ENCODE measurements around the gene LHPP. TPM values are rescaled to one million over a fixed set of nuclear protein-coding genes. Genes with fewer than 3 reads are reported as not detected.
A peak's percentile ranks its signal among the peaks of the same experiment; 100 is the strongest.

Gene LHPP
- total RNA-seq, 1 donor from 2014 or later, result 16.2 TPM

GRCh38 chr10:124644236-124644635 lies 182.6 kb downstream of the LHPP start:
- Histone ChIP-seq H3K4me3 (no peak overlapping the region), H3K27me3 (no peaks in the 10 kb centered on the region), H3K27ac (no peak overlapping the region), H3K36me3 (no peaks in the 10 kb centered on the region), H3K9me3 (no peaks in the 10 kb centered on the region), H3K4me1 (peaks cover 71% of the 10 kb centered on the region)
- ATAC-seq, result no peak
- TF ChIP-seq, protein P1, sequence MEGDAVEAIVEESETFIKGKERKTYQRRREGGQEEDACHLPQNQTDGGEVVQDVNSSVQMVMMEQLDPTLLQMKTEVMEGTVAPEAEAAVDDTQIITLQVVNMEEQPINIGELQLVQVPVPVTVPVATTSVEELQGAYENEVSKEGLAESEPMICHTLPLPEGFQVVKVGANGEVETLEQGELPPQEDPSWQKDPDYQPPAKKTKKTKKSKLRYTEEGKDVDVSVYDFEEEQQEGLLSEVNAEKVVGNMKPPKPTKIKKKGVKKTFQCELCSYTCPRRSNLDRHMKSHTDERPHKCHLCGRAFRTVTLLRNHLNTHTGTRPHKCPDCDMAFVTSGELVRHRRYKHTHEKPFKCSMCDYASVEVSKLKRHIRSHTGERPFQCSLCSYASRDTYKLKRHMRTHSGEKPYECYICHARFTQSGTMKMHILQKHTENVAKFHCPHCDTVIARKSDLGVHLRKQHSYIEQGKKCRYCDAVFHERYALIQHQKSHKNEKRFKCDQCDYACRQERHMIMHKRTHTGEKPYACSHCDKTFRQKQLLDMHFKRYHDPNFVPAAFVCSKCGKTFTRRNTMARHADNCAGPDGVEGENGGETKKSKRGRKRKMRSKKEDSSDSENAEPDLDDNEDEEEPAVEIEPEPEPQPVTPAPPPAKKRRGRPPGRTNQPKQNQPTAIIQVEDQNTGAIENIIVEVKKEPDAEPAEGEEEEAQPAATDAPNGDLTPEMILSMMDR (IDR thresholded peaks at IDR 0.05), result no peak
- intact Hi-C loops (cut with DNase I), result loop anchor here (10.0 kb wide), 1 partner anchor 91 kb away; no protein-coding TSS in a partner anchor
- no peak for DNase-seq

- Histone ChIP-seq H3K36me3 (no peaks in the 10 kb centered on the region), H3K27ac (peak overlapping the region; percentile 84), H3K27me3 (no peaks in the 10 kb centered on the region), H3K4me3 (no peak overlapping the region), H3K9me3 (no peaks in the 10 kb centered on the region), H3K4me1 (peaks cover 74% of the 10 kb centered on the region)
- DNase-seq, result no peak
- intact Hi-C loops (cut with DNase I), result loop anchor here (10.0 kb wide), 1 partner anchor 90 kb away; no protein-coding TSS in a partner anchor
- ATAC-seq, result no peak
- TF ChIP-seq, protein P1 (IDR thresholded peaks at IDR 0.05), result no peak
Observed at GRCh38 chr10:124644771-124645415, 183.3 kb downstream of the LHPP start.

GRCh38 chr10:124645467-124646095 lies 184.0 kb downstream of the LHPP start:
- intact Hi-C loops (cut with DNase I), result loop anchor here (10.0 kb wide), 1 partner anchor 89 kb away; no protein-coding TSS in a partner anchor
- no peak for DNase-seq
- H3K36me3 ChIP-seq, result no peaks in the 10 kb centered on the region
- ATAC-seq, result no peak
- no peaks in the 10 kb centered on the region for H3K27me3 ChIP-seq
- H3K9me3 ChIP-seq, result no peaks in the 10 kb centered on the region
- H3K4me1 ChIP-seq, result peaks cover 74% of the 10 kb centered on the region
- TF ChIP-seq, protein P1 (IDR thresholded peaks at IDR 0.05), result no peak
- H3K27ac ChIP-seq, result peak overlapping the region; percentile 84
- no peak overlapping the region for H3K4me3 ChIP-seq

DNA sequence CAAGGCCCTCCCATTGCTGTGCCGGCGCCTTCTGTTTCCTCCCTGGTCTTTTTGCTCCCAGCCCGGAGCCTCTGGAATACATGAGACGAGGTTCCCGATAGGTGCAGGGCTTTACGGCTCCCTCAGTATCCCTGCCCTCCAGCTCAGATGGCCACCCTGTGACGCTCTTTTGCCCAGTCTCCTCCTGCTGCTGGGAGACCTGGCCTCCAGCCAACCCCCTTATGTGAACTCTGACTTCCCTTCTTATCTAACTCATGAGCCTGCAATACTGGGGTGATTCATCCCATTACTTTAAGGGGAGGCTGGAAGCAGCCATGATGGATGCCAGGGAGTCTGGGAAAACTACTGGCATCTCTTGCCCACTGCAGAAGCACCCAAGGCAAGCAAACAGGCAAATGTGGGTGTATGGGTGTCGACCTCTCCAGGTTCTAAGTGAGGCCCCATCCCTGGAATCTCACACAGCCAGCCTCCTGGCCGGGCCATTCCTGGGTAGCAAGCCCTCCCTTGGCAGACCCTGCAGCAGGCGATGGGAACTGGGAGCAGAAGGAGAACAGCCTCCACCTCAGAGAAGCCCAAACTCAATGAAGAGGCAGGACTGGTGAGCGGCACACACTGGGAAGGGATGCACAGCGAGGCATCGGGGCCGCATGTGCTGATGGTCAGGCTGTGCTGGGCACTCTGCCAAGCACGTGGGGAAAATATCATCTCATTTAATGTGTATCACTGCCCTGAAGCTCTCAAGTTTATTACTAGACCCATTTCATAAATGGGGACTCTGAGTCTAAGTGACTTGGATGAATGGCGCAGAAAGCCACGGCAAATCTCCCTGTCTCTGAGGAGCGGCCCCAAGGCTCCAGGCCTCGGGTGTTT lies 185.1 kb downstream of the LHPP start:
- TF ChIP-seq, protein P1 (IDR thresholded peaks at IDR 0.05), result no peak
- Histone ChIP-seq H3K36me3 (no peaks in the 10 kb centered on the region), H3K27ac (peak overlapping the region; percentile 84), H3K9me3 (no peaks in the 10 kb centered on the region), H3K4me1 (peaks cover 72% of the 10 kb centered on the region), H3K27me3 (no peaks in the 10 kb centered on the region), H3K4me3 (no peak overlapping the region)
- intact Hi-C loops (cut with DNase I), result loop anchor here (10.0 kb wide), 1 partner anchor 88 kb away; no protein-coding TSS in a partner anchor
- peak; percentile 85 for DNase-seq
- peak; percentile 46 for ATAC-seq

DNA sequence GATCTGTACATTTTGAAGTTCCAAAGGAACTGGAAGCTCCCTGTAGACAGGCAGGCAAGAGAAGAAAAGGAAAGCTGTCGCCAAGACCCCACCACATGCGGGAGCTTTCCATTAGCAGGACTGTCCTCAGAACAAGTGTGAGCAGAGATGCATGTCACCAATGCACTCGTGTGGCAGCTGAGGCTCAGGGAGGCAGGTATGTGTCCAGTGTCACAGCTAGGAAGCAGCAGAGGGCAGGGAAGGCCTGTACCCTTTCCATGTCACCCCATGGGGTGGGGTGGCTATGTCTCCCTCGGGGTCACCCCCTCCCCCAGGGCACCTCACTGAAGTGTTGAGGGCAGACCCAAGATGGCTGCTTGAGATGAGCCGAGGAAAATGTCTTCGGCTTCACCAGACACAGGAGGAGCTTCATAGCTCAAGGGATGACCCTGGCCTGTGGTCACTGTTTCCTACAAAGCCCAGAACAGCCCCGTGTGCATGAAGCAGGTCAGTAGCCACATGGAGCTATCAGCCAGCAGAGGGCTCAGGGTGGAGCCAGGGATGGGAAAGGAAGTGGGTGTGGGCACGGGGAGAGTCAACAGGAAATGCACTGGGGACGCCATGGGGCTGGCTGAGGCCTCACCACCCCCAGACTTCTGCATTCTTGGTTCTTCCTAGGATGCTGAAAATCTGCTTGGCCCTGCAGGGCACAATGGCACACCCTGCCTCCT lies 186.0 kb downstream of the LHPP start:
- no peaks in the 10 kb centered on the region for H3K36me3 ChIP-seq
- H3K27ac ChIP-seq, result peak overlapping the region; percentile 84
- H3K4me3 ChIP-seq, result no peak overlapping the region
- TF ChIP-seq, protein P1 (IDR thresholded peaks at IDR 0.05), result peak; percentile 34
- DNase-seq, result peak; percentile 85
- H3K27me3 ChIP-seq, result no peaks in the 10 kb centered on the region
- H3K9me3 ChIP-seq, result no peaks in the 10 kb centered on the region
- H3K4me1 ChIP-seq, result peaks cover 67% of the 10 kb centered on the region
- intact Hi-C loops (cut with DNase I), result loop anchor here (10.0 kb wide), 1 partner anchor 87 kb away; no protein-coding TSS in a partner anchor
- ATAC-seq, result peak; percentile 91

All from upper lobe of right lung (tissue), 1 donor.